GM18867 (cell line): Measurements from ENCODE around the gene OR1J2.
"Not testable (repeated sequence)": the region's sequence is repeated elsewhere in the genome, so short reads cannot be mapped to it uniquely, and the experiment has no call there.

Experiments
- ATAC-seq: cut with Tn5 transposase; IDR thresholded peaks from one replicate; pipeline ENCODE4 v1.9.1; 2021; ENCODE audit warnings: mild to moderate bottlenecking, moderate library complexity; ENCODE audit not compliant: unreplicated experiment

The OR1J2 gene, protein sequence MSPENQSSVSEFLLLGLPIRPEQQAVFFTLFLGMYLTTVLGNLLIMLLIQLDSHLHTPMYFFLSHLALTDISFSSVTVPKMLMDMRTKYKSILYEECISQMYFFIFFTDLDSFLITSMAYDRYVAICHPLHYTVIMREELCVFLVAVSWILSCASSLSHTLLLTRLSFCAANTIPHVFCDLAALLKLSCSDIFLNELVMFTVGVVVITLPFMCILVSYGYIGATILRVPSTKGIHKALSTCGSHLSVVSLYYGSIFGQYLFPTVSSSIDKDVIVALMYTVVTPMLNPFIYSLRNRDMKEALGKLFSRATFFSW

GRCh38 chr9:122510502-122510901 lies at the start of gene OR1J2:
TSS of gene OR1J2 (plus strand) at chr9:122510802. CDS start at chr9:122510802, 0 bp downstream.
- no peak for ATAC-seq

DNA sequence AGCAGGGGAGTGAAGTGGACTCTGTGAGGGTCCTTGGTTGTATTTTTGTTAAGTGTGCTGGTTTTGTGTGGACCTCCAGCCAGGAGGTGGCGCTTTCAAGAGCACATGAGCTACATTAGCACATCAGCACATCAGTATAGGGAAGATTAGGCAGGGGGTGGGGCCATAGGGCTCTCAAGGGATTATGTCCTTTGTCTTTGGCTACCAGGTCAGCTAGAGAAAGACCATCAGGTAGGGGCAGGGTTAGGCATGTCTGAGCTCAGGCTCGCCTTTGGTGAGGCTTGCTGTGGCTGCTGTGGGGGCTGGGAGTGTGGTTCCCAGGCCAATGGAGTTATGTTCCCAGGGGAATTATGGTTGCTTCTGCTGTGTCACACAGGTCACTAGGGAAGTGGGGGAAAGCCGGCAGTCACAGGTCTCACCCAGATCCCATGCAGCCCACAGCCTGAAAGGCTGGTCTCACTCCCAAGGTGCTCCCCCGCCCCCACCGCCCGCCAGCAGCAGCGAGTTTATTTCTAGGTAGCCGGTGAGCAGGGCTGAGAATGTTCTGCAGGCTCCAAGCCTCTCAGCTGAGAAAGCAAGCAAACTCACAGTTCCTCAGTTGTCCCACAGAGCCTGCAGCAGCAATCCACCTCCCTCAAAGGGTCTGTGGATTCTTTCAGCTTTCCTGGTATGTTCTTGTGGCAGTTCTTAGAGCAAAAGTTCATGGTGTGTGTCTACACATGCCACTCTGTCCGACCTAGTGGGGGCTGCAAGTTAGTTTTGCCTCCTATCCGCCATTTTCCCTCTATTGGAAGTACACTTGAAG lies 46.6 kb upstream of the OR1J2 start:
- ATAC-seq = peak; percentile 65

GRCh38 chr9:122464633-122465567 lies 45.7 kb upstream of the OR1J2 start:
- peak; percentile 77 for ATAC-seq

- no peak for ATAC-seq
These were observed 44.1 kb upstream of the OR1J2 start for GRCh38 chr9:122466456-122466855.

GRCh38 chr9:122468735-122469134 lies 41.9 kb upstream of the OR1J2 start:
- no peak for ATAC-seq

DNA sequence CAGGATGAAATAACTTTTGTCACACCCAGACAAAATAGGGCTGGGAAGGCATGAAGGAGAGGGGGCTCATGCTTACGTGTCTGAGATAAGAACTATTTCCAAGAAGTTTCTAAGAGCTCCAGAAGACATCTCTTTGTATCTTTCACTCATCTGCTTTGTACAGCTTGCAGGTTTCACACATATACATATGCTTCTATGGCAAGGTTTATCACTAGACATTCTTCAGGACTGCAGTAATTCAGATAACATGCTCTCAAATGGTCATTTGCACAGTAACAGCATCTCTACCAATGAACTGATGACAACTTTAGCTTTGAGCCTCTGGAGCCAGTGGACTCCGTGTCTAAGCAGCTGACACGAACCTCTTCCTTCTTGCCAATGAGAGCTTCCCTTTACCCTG lies 36.0 kb upstream of the OR1J2 start:
- ATAC-seq = no peak

- ATAC-seq = no peak
These were observed 34.9 kb upstream of the OR1J2 start for GRCh38 chr9:122475717-122476116.

DNA sequence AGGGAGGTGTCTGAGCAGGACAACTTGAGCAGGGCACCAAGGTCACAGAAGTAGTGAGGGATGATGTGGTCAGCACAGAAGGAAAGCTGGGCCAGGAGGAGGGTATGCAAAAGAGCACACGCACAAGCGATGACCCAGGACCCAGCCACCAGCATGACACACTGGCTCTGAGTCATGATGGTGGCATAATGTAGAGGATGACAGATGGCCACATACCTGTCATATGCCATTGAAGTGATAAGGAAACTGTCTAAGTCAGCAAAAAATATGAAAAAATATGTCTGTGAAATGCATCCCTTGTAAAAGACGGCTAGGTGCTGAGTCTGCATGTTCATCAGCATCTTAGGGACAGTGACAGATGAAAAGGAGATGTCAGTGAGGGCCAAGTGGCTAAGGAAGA lies 33.3 kb upstream of the OR1J2 start:
- no peak for ATAC-seq

DNA sequence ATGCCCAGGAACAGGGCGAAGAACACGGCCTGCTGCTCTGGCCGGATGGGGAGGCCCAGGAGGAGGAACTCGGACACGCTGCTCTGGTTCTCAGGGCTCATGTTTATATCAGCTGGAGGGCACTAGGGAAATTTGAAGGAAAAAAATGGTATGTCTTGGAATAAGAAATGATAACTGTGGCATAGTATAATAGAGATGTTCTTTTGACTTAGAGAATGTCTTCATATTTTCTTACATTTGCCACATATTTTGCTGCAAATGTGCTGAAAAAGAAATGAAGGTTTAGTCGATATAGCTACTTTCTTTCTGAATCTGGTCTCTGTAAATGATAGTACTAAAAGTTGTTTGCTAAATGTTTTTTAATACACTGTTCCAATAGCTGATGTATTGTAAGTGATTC lies 32.8 kb upstream of the OR1J2 start, which contains the start of gene OR1J1:
OR1J1 (minus strand) TSS at position 101 of the 400 bp plus-strand sequence; CDS start at position 101, 0 bp downstream.
- ATAC-seq = no peak

GRCh38 chr9:122479062-122479461 lies 31.5 kb upstream of the OR1J2 start:
- ATAC-seq = no peak

GRCh38 chr9:122498883-122499288 lies 11.7 kb upstream of the OR1J2 start:
- ATAC-seq = peak; percentile 53

GRCh38 chr9:122506964-122507363 lies 3.6 kb upstream of the OR1J2 start:
- ATAC-seq = no peak

DNA sequence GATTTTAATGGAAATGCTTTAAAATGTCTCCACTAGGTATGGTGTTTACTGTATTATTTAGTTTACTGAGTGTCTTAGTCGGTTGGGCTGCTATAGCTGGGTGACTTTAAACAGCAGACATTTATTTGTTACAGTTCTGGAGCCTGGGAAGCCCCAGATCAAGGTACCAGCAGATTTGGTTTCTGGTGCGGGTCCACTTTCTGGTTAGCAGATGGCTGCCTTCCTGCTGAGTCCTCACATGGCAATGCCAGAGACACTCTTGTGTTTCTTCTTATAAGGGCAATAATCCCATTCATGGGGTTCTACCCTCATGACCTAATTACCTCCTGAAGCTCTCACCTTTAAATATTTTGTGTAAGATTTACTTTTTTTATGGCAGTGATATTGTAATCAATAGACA lies 7.6 kb downstream of the OR1J2 start:
- no peak for ATAC-seq

- no peak for ATAC-seq
These were observed 8.2 kb downstream of the OR1J2 start, which contains the start of gene OR1J4 for GRCh38 chr9:122518841-122519240. TSS of gene OR1J4 (plus strand) at chr9:122519141. CDS start at chr9:122519141, 0 bp downstream.

DNA sequence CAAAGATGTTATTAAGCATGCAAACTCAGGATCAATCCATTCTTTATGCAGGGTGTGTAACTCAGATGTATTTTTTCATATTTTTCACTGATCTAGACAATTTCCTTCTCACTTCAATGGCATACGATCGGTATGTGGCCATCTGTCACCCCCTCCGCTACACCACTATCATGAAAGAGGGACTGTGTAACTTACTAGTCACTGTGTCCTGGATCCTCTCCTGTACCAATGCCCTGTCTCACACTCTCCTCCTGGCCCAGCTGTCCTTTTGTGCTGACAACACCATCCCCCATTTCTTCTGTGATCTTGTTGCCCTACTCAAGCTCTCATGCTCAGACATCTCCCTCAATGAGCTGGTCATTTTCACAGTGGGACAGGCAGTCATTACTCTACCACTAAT lies 8.8 kb downstream of the OR1J2 start:
- no peak for ATAC-seq

DNA sequence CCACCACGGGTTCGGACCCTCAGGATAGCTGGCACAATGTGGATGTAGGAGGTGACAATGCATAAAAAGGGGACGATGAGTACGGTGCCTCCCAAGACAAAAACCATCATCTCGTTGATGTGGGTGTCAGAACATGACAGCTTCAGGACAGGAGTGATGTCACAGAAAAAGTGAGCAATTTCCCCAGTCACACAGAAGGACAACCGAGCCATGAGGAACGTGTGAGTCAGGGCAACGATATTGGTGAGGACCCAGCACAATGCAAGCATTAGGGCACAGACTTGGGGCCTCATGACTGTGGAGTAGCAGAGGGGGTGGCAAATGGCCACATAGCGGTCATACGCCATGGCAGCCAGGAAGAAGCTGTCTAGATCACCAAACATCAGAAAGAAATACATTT lies 16.0 kb downstream of the OR1J2 start:
- ATAC-seq = no peak

DNA sequence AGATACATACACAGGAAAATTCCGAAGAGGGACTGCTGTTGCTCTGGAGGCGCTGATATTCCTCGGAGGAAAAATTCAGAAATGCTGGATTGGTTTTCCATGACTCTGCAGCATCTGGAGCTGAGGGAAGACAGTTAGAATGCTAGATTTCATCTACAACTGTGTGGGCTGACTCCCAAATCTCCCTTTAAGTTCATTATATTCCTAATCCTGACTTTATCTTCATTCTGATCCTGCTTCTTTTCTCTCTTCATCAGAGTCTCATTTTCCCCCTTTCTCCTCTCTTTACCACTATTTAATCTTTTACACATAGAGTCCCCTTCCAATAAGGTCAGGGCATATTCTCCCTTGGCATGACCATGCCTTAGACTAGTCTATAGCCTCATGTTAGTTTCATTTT lies 16.6 kb downstream of the OR1J2 start, which contains the start of gene OR1N1:
OR1N1 (minus strand) TSS at position 101 of the 400 bp plus-strand sequence; CDS start at position 101, 0 bp downstream.
- ATAC-seq = no peak

DNA sequence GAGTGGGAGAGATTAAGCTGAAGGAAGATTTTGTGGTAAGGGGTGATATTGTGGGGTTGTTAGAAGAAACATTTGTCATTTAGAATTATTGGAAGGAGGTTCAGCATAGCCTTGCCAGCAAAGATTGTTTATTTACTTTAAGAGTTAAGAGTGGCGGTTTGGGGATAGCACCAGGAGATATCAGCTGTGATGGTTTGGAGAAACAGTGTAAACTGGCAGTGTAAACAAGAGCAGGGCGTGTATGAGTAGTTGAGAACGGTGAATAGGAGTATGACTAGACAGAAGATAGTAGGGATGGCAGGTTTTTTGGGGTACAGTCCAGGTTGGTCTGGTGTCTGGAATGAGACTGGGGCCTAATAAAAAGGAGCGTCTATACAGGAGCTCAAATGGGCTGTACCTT lies 20.6 kb downstream of the OR1J2 start:
- ATAC-seq = not testable (repeated sequence)

DNA sequence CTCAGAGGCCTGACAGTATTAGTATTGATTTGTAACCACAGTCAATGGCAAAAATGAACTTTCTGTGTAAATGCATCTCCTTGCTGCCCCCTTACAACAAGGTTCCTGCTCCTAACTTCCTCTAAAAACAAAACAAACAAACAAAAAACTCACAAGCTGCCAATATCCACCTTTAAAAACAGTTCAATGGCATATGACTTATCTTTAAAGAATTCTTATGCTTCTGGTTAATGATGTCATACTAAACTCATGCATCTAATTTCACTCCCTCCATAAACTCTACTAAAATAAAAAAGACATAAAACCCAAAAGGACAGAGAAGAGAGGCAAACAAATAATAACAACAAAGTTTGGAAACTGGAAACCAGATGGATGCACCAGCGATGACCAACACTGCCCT lies 25.5 kb downstream of the OR1J2 start:
- ATAC-seq = no peak

DNA sequence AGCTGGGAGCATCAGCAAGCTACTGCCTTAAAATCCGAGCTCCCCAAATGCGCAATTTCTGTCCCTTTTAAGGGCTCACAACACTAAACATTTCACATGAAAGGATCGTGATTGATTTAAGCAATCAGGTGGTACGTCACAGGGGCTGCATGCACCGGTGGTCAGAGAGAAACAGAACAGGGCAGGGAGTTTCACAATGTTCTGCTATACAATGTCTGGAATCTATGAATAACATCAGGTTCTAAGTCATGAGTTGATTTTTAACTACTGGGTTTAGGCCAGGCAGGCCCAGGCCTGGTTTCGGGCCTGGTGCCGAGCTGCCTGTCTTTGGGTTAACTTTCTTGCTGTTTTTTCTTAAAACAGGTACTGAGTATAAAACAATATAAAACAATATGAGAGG lies 26.5 kb downstream of the OR1J2 start:
- not testable (repeated sequence) for ATAC-seq

- no peak for ATAC-seq
These were observed 28.2 kb downstream of the OR1J2 start for GRCh38 chr9:122538757-122539156.
